SK-N-MC (cell line): ENCODE measurements around the gene ZNF611.
A peak's percentile ranks its signal among the peaks of the same experiment; 100 is the strongest.
"Not testable (repeated sequence)": the region's sequence is repeated elsewhere in the genome, so short reads cannot be mapped to it uniquely, and the experiment has no call there.

ENCODE experiments used
- DNase-seq: peaks from one replicate; pipeline ENCODE4 v3.0.0-alpha.2; 2011; ENCODE audit warnings: low read depth, low spot score
- H3K27ac ChIP-seq: fragments of 200-600 bp; sonication (generic); 2 replicates; pipeline ENCODE4 v1.5.1; 2016; ENCODE audit warnings: mixed run types
- H3K36me3 ChIP-seq: fragments of 200-600 bp; sonication (generic); 2 replicates; pipeline ENCODE4 v1.6.1; 2017; ENCODE audit warnings: antibody characterized with exemption, low read length, mixed read lengths; ENCODE audit not compliant: insufficient read depth
- H3K4me3 ChIP-seq: fragments of 200-600 bp; sonication (generic); 2 replicates; pipeline ENCODE4 v1.5.1; 2016
- H3K9ac ChIP-seq: fragments of 200-600 bp; sonication (generic); 2 replicates; pipeline ENCODE4 v1.8.0; 2017; ENCODE audit warnings: mixed run types, mixed read lengths; ENCODE audit not compliant: insufficient read length
- H3K9me3 ChIP-seq: fragments of 200-600 bp; sonication (generic); 2 replicates; pipeline ENCODE4 v1.6.1; 2017; ENCODE audit warnings: low read depth, mild to moderate bottlenecking, antibody characterized with exemption, low read length, moderate library complexity, mixed read lengths
- EZH2 ChIP-seq: fragments of 200-600 bp; sonication (generic); IDR thresholded peaks from one replicate; pipeline ENCODE4 v1.6.1; 2017; ENCODE audit warnings: antibody characterized with exemption
- FOXP2 ChIP-seq: optimal IDR thresholded peaks from 2 replicates; pipeline ENCODE3; 2011; ENCODE audit warnings: mild to moderate bottlenecking, moderate library complexity; ENCODE audit not compliant: insufficient read depth; ENCODE audit errors: extremely low read length, control extremely low read depth
- POLR2AphosphoS5 ChIP-seq: IDR thresholded peaks from 2 replicates; pipeline ENCODE4 v1.6.1; 2012; ENCODE audit warnings: mild to moderate bottlenecking, low read depth, low read length, borderline replicate concordance

Gene ZNF611

DNA sequence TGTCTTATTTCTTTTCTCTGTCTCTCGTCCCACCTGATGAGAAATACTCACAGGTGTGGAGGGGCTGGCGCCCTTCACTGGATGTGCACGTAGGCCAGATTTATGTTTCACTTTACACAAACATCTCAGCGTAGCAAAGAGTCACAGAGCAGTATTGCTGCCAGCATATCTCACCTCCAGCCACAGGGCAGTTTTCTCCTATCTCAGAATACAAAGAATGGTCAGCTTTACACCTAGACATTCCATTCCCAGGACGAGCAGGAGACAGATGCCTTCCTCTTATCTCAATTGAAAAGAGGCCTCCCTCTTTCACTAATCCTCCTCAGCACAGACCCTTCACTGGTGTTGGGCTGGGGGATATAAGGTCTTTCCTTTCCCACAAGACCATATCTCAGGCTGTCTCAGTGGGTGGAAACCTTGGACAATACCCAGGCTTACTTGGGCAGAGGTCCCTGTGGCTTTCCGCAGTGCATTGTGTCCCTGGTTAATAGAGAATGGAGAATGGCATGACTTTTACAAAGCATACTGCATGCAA lies 7.2 kb upstream of the ZNF611 start:
- H3K9me3 ChIP-seq, result no peaks in the 10 kb centered on the region
- no peak for DNase-seq
- TF ChIP-seq FOXP2 (no peak), POLR2AphosphoS5 (no peak), EZH2 (no peak)
- H3K36me3 ChIP-seq, result no peaks in the 10 kb centered on the region
- no peak overlapping the region for H3K27ac ChIP-seq
- H3K4me3 ChIP-seq, result no peak overlapping the region
- no peak overlapping the region for H3K9ac ChIP-seq

GRCh38 chr19:52741371-52741770 lies 6.5 kb upstream of the ZNF611 start:
- not testable (repeated sequence) for DNase-seq, H3K9me3 ChIP-seq, H3K4me3 ChIP-seq, H3K27ac ChIP-seq, H3K9ac ChIP-seq, H3K36me3 ChIP-seq

DNA sequence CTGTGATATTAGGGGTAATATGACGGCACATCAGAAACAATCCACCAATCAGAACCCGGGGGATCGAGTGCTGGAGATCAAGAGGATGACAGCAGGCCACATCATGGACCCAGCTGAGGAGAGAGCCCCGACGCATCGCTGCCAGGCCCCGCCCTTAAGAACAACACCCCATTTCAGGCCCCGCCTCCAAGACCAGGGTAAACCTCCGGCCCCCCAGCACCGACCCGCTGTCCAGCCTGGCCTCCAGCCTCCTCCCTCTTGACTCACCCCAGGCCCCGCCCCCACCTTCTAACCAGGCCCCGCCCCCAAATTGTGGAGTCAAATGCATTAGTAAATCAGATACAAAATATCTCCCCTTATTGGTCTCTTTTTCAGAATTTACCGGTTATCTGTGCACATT lies 4.7 kb upstream of the ZNF611 start:
- peaks cover 4% of the 10 kb centered on the region; the same call in 1 of the 2 replicates for H3K9me3 ChIP-seq
- no peak overlapping the region for H3K4me3 ChIP-seq
- TF ChIP-seq EZH2, result no peak
- TF ChIP-seq FOXP2, result no peak
- no peak for TF ChIP-seq POLR2AphosphoS5
- H3K27ac ChIP-seq, result no peak overlapping the region
- no peak overlapping the region for H3K9ac ChIP-seq
- no peak for DNase-seq
- H3K36me3 ChIP-seq, result no peaks in the 10 kb centered on the region

GRCh38 chr19:52735734-52736133 lies 890 bp upstream of the ZNF611 start:
- no peaks in the 10 kb centered on the region for H3K36me3 ChIP-seq
- no peak for DNase-seq
- TF ChIP-seq FOXP2 (no peak), EZH2 (no peak)
- no peak overlapping the region for H3K4me3 ChIP-seq
- H3K9ac ChIP-seq, result no peak overlapping the region
- H3K9me3 ChIP-seq, result peaks cover 4% of the 10 kb centered on the region; the same call in 1 of the 2 replicates
- H3K27ac ChIP-seq, result no peak overlapping the region

- TF ChIP-seq POLR2AphosphoS5 (no peak), FOXP2 (no peak), EZH2 (no peak)
- Histone ChIP-seq H3K9ac (peak overlapping the region; percentile 96), H3K4me3 (peak overlapping the region; percentile 95), H3K27ac (0 out of 2 replicates have a peak overlapping the region, but pooled peaks have one; percentile 30), H3K9me3 (peaks cover 4% of the 10 kb centered on the region; the same call in 1 of the 2 replicates), H3K36me3 (no peaks in the 10 kb centered on the region)
- no peak for DNase-seq
Measured at GRCh38 chr19:52734331-52734892, 432 bp downstream of the ZNF611 start.

DNA sequence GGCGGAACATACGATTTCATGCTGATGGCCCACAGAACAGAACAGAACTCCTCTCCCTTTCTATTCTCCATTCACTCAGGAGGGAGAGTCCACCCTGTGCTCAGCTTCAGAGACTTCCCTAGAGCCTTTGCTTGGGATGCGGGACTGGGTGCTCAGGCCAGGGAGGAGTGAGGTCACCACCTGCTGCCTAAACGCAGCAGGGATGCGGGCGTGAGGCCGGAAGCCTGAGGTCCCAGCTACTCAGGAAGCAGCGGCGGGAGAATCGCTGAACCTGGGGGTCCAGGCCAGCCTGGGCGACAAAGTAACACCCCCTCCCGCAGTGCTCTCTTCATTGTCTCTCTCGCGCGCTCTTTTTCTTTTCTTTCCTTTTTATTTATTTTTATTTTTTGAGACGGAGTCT lies 8.8 kb downstream of the ZNF611 start:
- not testable (repeated sequence) for H3K9ac ChIP-seq, H3K9me3 ChIP-seq, H3K27ac ChIP-seq, DNase-seq, H3K4me3 ChIP-seq
- H3K36me3 ChIP-seq, result peaks cover 27% of the 10 kb centered on the region

- no peak overlapping the region for H3K4me3 ChIP-seq
- no peak overlapping the region for H3K9ac ChIP-seq
- H3K27ac ChIP-seq, result no peak overlapping the region
- TF ChIP-seq FOXP2, result no peak
- no peak for TF ChIP-seq EZH2
- TF ChIP-seq POLR2AphosphoS5, result no peak
- no peaks in the 10 kb centered on the region for H3K9me3 ChIP-seq
- H3K36me3 ChIP-seq, result peaks cover 27% of the 10 kb centered on the region
- DNase-seq, result no peak
Measured at GRCh38 chr19:52725528-52725961, 9.3 kb downstream of the ZNF611 start.

DNA sequence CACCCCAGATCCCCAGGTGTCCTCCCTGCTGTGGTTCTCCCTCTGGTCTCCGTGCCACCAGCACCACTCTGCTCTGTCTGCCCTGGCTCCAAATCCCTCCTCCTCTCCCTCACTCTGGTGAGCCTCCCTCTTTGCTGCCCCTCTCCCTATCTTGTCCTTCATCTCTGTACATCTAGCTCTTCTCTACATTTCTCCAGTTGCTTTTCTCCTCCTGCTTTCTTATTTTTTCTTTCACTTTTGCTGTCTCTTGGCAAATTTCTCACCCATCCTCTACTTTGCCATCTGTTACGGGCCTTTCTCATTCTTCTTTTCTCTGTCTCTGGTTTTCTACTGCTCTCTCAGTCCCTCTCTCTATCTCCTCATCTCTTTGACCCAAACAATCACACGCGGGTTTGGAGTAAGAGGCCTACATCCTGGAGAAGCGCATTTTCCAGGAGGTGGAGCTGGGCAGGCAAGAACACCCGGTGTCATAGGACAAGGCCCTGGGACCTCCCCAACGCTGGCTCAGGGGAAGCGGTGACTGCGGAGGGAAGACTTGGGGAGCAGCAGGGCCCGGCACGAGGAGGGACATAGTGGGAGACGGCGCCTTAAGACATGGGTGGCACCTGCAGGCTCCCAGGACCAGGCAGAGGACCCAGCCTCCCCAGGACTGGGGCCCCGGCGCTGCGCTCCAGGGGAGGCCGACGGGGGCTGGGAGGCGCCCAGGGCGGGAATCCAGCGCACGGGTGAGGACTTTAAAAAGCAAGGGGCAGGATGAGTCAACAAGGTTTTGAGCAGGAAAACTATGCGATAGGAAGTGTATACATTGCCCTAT lies 9.9 kb downstream of the ZNF611 start:
- Histone ChIP-seq H3K9me3 (no peaks in the 10 kb centered on the region), H3K36me3 (peaks cover 27% of the 10 kb centered on the region), H3K4me3 (no peak overlapping the region), H3K27ac (no peak overlapping the region), H3K9ac (no peak overlapping the region)
- DNase-seq, result no peak
- no peak for TF ChIP-seq EZH2
- no peak for TF ChIP-seq FOXP2
- TF ChIP-seq POLR2AphosphoS5, result no peak

GRCh38 chr19:52723907-52724598 lies 10.8 kb downstream of the ZNF611 start:
- H3K9ac ChIP-seq, H3K4me3 ChIP-seq, H3K9me3 ChIP-seq, H3K27ac ChIP-seq, DNase-seq: not testable (repeated sequence)
- H3K36me3 ChIP-seq, result peaks cover 27% of the 10 kb centered on the region
